HL-60/S4 treated with phorbol 12-myristate 13-acetate at 8.2 ng/mL for 4 days and 3 days (cell line): ENCODE measurements around the gene UBTD1.
"Not testable (repeated sequence)": the region's sequence is repeated elsewhere in the genome, so short reads cannot be mapped to it uniquely, and the experiment has no call there.

Source experiments
- in situ Hi-C: fragments of 300-500 bp; cut with MboI; formaldehyde crosslinking; loops from 2 replicates; pipeline ENCODE4 v1.15.0; 2022; ENCODE audit warnings: low sequenced_read_pairs

Gene UBTD1

GRCh38 chr10:97560731-97561381 lies 62.1 kb downstream of the UBTD1 start:
- in situ Hi-C loops: not testable (repeated sequence)

- in situ Hi-C loops: not testable (repeated sequence)
Observed at GRCh38 chr10:97561386-97562077, 62.8 kb downstream of the UBTD1 start.

GRCh38 chr10:97562329-97562728 lies 63.6 kb downstream of the UBTD1 start:
- in situ Hi-C loops: not testable (repeated sequence)

- in situ Hi-C loops: no loop called here
Observed at GRCh38 chr10:97563337-97563736, 64.6 kb downstream of the UBTD1 start.

GRCh38 chr10:97564776-97565175 lies 66.1 kb downstream of the UBTD1 start:
- in situ Hi-C loops: no loop called here

- in situ Hi-C loops: no loop called here
Observed at GRCh38 chr10:97566336-97566996, 67.7 kb downstream of the UBTD1 start.

- in situ Hi-C loops: no loop called here
Observed at GRCh38 chr10:97567891-97568290, 69.2 kb downstream of the UBTD1 start.

- in situ Hi-C loops: no loop called here
Observed at GRCh38 chr10:97570146-97570788, 71.5 kb downstream of the UBTD1 start.

GRCh38 chr10:97570789-97571471 lies 72.2 kb downstream of the UBTD1 start:
- in situ Hi-C loops: no loop called here

- in situ Hi-C loops: no loop called here
Observed at GRCh38 chr10:97571622-97572021, 72.9 kb downstream of the UBTD1 start.

- in situ Hi-C loops: no loop called here
Observed at GRCh38 chr10:97572214-97572989, 73.7 kb downstream of the UBTD1 start, which contains the start of gene ANKRD2. Gene ANKRD2, plus strand, starts transcription at chr10:97572779. Its CDS starts 10 bp downstream, at chr10:97572789.

GRCh38 chr10:97573021-97573420 lies 74.3 kb downstream of the UBTD1 start:
- in situ Hi-C loops: no loop called here

- in situ Hi-C loops: no loop called here
Observed at GRCh38 chr10:97573672-97574071, 74.9 kb downstream of the UBTD1 start.

- in situ Hi-C loops: no loop called here
Observed at GRCh38 chr10:97574374-97575126, 75.8 kb downstream of the UBTD1 start.

GRCh38 chr10:97575127-97575668 lies 76.5 kb downstream of the UBTD1 start:
- in situ Hi-C loops: no loop called here

GRCh38 chr10:97576487-97576886 lies 77.8 kb downstream of the UBTD1 start:
- in situ Hi-C loops: not testable (repeated sequence)

GRCh38 chr10:97577701-97578100 lies 79.0 kb downstream of the UBTD1 start:
- in situ Hi-C loops: no loop called here

- in situ Hi-C loops: no loop called here
Observed at GRCh38 chr10:97578171-97578844, 79.6 kb downstream of the UBTD1 start.
